ENCODE measurements around the gene TPSD1. TPM values are rescaled to one million over a fixed set of nuclear protein-coding genes. Genes with fewer than 3 reads are reported as not detected.
A peak's percentile ranks its signal among the peaks of the same experiment; 100 is the strongest.
"Not testable (repeated sequence)": the region's sequence is repeated elsewhere in the genome, so short reads cannot be mapped to it uniquely, and the experiment has no call there.

The TPSD1 gene
- total RNA-seq (2021; ENCODE audit: unreplicated experiment) (0.26 TPM), Bru-seq, nascent RNA (percentile 12 among the genes with signal in this experiment), BruChase-seq, experiment 1, labeled RNA remaining after a 2-hour chase (percentile 13 among the genes with signal in this experiment), BruChase-seq, experiment 2, labeled RNA remaining after a 6-hour chase (percentile 26 among the genes with signal in this experiment)
- 0.21 TPM for polyA plus RNA-seq (2012; ENCODE audit: insufficient read length)
- long read RNA-seq = 0 reads

DNA sequence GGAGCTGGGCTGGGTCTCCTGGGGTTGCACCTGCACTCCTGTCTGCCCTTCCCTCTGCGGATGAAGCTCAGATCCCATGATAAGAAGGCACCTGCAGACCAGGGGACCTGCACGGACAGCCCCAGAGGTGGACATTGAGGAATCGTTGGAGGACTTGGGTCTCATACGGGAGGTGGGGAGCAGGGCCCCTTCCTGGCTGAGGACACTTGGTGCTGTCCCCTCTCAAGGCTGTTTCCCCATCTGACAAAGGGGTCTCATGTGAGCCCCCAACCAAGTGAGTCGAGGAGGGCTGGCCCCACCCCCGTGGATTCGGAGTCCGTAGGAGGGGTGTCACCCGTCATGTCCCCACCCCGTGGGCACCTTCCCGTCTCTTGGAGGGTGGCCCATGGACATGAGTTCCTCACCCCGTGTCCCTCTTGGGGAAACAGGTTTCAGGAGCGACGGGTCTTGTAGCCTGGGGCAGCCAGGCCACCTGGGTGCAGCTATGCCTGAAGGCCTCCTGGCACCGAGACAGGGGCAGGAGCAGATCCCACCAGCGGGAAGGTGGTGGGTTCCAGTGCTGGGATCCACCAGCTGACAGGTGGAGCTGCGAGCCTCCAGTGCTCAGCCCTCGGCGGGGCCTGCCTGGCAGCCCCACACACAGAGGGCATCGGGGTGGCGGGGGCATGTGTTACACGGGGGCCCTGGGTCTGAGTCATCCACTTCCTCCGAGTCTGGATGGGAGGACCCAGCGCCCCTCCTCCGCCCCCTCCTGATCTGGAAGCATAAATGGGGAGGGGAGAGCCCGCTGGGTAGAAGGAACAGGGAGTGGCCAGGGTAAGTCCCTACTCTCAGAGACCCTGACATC is at the start of gene TPSD1:
TSS of gene TPSD1 (plus strand) at position 794 of the 847 bp plus-strand sequence. CDS start 212 bp downstream, outside the sequence.
- H3K36me3 ChIP-seq (ENCODE audit: control insufficient read depth, insufficient read depth, low read length); H3K4me3 ChIP-seq (ENCODE audit: low read depth in 2 of 2, low read length in 2 of 2); H3K27me3 ChIP-seq (ENCODE audit: control insufficient read depth, insufficient read depth, low read length); intact Hi-C loops (cut with micrococcal nuclease; ENCODE audit: unreplicated experiment); POLR2A ChIA-PET; CTCF ChIA-PET; H3K4me1 ChIP-seq (ENCODE audit: control insufficient read depth, insufficient read depth, low read length); ATAC-seq; DNase-seq (ENCODE audit: low read depth, low spot score); H3K27ac ChIP-seq (ENCODE audit: low read length); in situ Hi-C loops (cut with HindIII; ENCODE audit: low pct_unique_long_range_greater_than_20kb, low sequenced_read_pairs); H3K9me3 ChIP-seq (ENCODE audit: control insufficient read depth, insufficient read depth, low read depth, low read length); BruUV-seq (replicated peaks): not testable (repeated sequence)

DNA sequence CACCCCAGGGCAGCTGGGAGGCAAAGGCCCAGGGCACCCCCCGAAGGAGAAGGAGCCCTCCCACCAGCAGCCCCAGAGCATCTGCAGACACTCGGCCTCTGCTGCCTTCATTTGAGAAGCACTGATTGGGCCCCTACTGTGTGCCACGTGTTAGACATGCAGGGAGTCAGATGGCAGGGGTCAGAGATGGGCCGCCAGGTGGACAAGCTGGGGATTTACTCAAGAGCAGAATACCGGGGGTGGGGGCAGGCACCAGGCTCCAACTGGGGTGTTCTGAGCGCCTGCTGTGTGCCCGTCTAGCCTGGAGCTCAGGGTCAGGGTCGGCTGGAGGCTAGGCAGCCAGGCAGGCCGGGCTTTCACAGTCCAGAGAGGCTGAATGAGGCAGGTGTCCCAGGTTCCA is 49.5 kb upstream of the TPSD1 start:
- CTCF ChIA-PET = no interaction called here
- no peaks in the 10 kb centered on the region for H3K27me3 ChIP-seq (ENCODE audit: control insufficient read depth, insufficient read depth, low read length)

More for the DNA sequence above, 49.5 kb upstream of the TPSD1 start:
- H3K4me1 ChIP-seq (ENCODE audit: control insufficient read depth, insufficient read depth, low read length) = no peaks in the 10 kb centered on the region
- no peak overlapping the region for H3K27ac ChIP-seq (ENCODE audit: low read length)
- H3K4me3 ChIP-seq (ENCODE audit: low read depth in 2 of 2, low read length in 2 of 2) = no peak overlapping the region
- no peaks in the 10 kb centered on the region; the same call in 1 of the 2 replicates for H3K36me3 ChIP-seq (ENCODE audit: control insufficient read depth, insufficient read depth, low read length)
- intact Hi-C loops (cut with micrococcal nuclease; ENCODE audit: unreplicated experiment) = no loop called here
- BruUV-seq (replicated peaks) = no TSS peak
- no peaks in the 10 kb centered on the region for H3K9me3 ChIP-seq (ENCODE audit: control insufficient read depth, insufficient read depth, low read depth, low read length)
- DNase-seq (ENCODE audit: low read depth, low spot score) = no peak
- TF ChIP-seq POLR2AphosphoS5 (IDR thresholded peaks at IDR 0.05; ENCODE audit: low read depth, low read length) (no peak), TCF7L2 (IDR thresholded peaks at IDR 0.05; ENCODE audit: low read depth, low read length) (no peak), SIN3A (IDR thresholded peaks at IDR 0.05; ENCODE audit: borderline replicate concordance, insufficient read depth, low read depth, low read length) (no peak)
- TF ChIP-seq, protein P1, sequence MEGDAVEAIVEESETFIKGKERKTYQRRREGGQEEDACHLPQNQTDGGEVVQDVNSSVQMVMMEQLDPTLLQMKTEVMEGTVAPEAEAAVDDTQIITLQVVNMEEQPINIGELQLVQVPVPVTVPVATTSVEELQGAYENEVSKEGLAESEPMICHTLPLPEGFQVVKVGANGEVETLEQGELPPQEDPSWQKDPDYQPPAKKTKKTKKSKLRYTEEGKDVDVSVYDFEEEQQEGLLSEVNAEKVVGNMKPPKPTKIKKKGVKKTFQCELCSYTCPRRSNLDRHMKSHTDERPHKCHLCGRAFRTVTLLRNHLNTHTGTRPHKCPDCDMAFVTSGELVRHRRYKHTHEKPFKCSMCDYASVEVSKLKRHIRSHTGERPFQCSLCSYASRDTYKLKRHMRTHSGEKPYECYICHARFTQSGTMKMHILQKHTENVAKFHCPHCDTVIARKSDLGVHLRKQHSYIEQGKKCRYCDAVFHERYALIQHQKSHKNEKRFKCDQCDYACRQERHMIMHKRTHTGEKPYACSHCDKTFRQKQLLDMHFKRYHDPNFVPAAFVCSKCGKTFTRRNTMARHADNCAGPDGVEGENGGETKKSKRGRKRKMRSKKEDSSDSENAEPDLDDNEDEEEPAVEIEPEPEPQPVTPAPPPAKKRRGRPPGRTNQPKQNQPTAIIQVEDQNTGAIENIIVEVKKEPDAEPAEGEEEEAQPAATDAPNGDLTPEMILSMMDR (IDR thresholded peaks at IDR 0.05) = no peak
- TF ChIP-seq, protein P2, sequence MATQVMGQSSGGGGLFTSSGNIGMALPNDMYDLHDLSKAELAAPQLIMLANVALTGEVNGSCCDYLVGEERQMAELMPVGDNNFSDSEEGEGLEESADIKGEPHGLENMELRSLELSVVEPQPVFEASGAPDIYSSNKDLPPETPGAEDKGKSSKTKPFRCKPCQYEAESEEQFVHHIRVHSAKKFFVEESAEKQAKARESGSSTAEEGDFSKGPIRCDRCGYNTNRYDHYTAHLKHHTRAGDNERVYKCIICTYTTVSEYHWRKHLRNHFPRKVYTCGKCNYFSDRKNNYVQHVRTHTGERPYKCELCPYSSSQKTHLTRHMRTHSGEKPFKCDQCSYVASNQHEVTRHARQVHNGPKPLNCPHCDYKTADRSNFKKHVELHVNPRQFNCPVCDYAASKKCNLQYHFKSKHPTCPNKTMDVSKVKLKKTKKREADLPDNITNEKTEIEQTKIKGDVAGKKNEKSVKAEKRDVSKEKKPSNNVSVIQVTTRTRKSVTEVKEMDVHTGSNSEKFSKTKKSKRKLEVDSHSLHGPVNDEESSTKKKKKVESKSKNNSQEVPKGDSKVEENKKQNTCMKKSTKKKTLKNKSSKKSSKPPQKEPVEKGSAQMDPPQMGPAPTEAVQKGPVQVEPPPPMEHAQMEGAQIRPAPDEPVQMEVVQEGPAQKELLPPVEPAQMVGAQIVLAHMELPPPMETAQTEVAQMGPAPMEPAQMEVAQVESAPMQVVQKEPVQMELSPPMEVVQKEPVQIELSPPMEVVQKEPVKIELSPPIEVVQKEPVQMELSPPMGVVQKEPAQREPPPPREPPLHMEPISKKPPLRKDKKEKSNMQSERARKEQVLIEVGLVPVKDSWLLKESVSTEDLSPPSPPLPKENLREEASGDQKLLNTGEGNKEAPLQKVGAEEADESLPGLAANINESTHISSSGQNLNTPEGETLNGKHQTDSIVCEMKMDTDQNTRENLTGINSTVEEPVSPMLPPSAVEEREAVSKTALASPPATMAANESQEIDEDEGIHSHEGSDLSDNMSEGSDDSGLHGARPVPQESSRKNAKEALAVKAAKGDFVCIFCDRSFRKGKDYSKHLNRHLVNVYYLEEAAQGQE (IDR thresholded peaks at IDR 0.05; ENCODE audit: insufficient read depth in 1 of 2, low read depth in 2 of 2, low read length in 1 of 2) = no peak
- in situ Hi-C loops (cut with HindIII; ENCODE audit: low pct_unique_long_range_greater_than_20kb, low sequenced_read_pairs) = no loop called here
- ATAC-seq = no peak
- POLR2A ChIA-PET = no interaction called here

All from Panc1 (cell line).